HCT116 (cell line): ENCODE measurements around the gene CNPY1. TPM values are rescaled to one million over a fixed set of nuclear protein-coding genes. Genes with fewer than 3 reads are reported as not detected.

ENCODE experiments used
- ATAC-seq: fragments of 200-7000 bp; cut with Tn5 transposase; 2 replicates; pipeline ENCODE4 v1.9.1; 2020; ENCODE audit warnings: mild to moderate bottlenecking, moderate library complexity
- BruUV-seq: library from RNA; stranded (reverse); fragments of 400-500 nt; replicated peaks from 2 replicates; lab custom pipeline; 2021; lab: Mats Ljungman, UMichigan
- CTCF ChIA-PET: fragments of 300-600 bp; sonication (Branson Sonifier 250); formaldehyde crosslinking; loops from one replicate; lab custom pipeline; 2021; ENCODE audit warnings: antibody characterized with exemption; lab: Charles Lee
- POLR2A ChIA-PET: fragments of 300-600, 350-600 bp; sonication (Branson Sonifier 250); formaldehyde crosslinking; loops from one replicate; lab custom pipeline; 2021; ENCODE audit warnings: antibody characterized with exemption; lab: Charles Lee
- RAD21 ChIA-PET, 2 experiments: fragments of 300-600 bp; sonication (Branson Sonifier 250); formaldehyde crosslinking; loops; one replicate each; lab custom pipeline; 2023; ENCODE audit warnings: low total read pairs in 2 of 2; ENCODE audit not compliant: uncharacterized antibody in 2 of 2, unreplicated experiment in 2 of 2, low non-redundant PET in 1 of 2; lab: Charles Lee
- DNase-seq: peaks from one replicate; pipeline ENCODE4 v3.0.0-alpha.2; 2010; ENCODE audit warnings: low read depth, low spot score
- H2AFZ ChIP-seq: fragments of 200-600 bp; shearing (Covaris generic), sonication (generic); 2 replicates; pipeline ENCODE4 v1.6.1; 2017; ENCODE audit warnings: low read depth, mixed run types, mixed read lengths, antibody characterized with exemption, low read length; ENCODE audit not compliant: poor library complexity, severe bottlenecking
- H3K27ac ChIP-seq: 2 replicates; pipeline ENCODE4 v1.5.1; 2012; ENCODE audit warnings: low read depth, low read length
- H3K27me3 ChIP-seq: fragments of 200-600 bp; sonication (generic); 2 replicates; pipeline ENCODE4 v1.6.1; 2016; ENCODE audit warnings: mixed run types, low read length, mixed read lengths; ENCODE audit not compliant: insufficient read depth
- H3K36me3 ChIP-seq, 2 experiments: fragments of 200-500 bp in 1 of 2; fragments of 200-600 bp in 1 of 2; sonication (Bioruptor generic) in 1 of 2; sonication (generic) in 1 of 2; 2 replicates each; pipeline versions ENCODE4 v1.5.1 to v1.6.1; 2014 to 2016; ENCODE audit warnings: low read length in 2 of 2, inconsistent platforms in 1 of 2, mixed read lengths in 1 of 2, mixed run types in 1 of 2; ENCODE audit not compliant: insufficient read depth in 2 of 2, control insufficient read depth in 1 of 2
- H3K4me1 ChIP-seq, 2 experiments: fragments of 200-600 bp in 1 of 2; sonication (generic) in 1 of 2; 2 replicates each; pipeline versions ENCODE4 v1.5.1 to v1.6.1; 2012 to 2017; ENCODE audit warnings: low read length in 2 of 2, inconsistent platforms in 1 of 2, mild to moderate bottlenecking in 1 of 2, mixed read lengths in 1 of 2, mixed run types in 1 of 2, moderate library complexity in 1 of 2; ENCODE audit not compliant: insufficient read depth in 2 of 2, control insufficient read depth in 1 of 2
- H3K4me2 ChIP-seq: fragments of 200-600 bp; sonication (generic); 2 replicates; pipeline ENCODE4 v1.6.1; 2017; ENCODE audit warnings: mixed run types, low read length, mixed read lengths
- H3K4me3 ChIP-seq, 2 experiments: fragments of 200-600 bp in 1 of 2; sonication (generic) in 1 of 2; replicated peaks in 1 of 2; 2 replicates each; pipeline ENCODE4 v1.5.1; 2011 to 2016; ENCODE audit warnings: low read length in 2 of 2, control low read depth in 1 of 2, low read depth in 1 of 2, mild to moderate bottlenecking in 1 of 2, mixed read lengths in 1 of 2, mixed run types in 1 of 2
- H3K79me2 ChIP-seq: fragments of 200-600 bp; sonication (generic); 2 replicates; pipeline ENCODE4 v1.6.1; 2017; ENCODE audit warnings: mild to moderate bottlenecking, mixed run types, low read length, moderate library complexity, mixed read lengths; ENCODE audit not compliant: insufficient read depth
- H3K9ac ChIP-seq: fragments of 200-600 bp; sonication (generic); 2 replicates; pipeline ENCODE4 v1.6.1; 2016; ENCODE audit warnings: low read length, mixed read lengths
- H3K9me2 ChIP-seq: fragments of 200-600 bp; sonication (generic), shearing (Covaris generic); 2 replicates; pipeline ENCODE4 v1.6.1; 2017; ENCODE audit warnings: mixed run types, mild to moderate bottlenecking, moderate library complexity; ENCODE audit not compliant: insufficient read depth
- H3K9me3 ChIP-seq, 2 experiments: fragments of 200-500 bp in 1 of 2; fragments of 200-600 bp in 1 of 2; sonication (Bioruptor generic) in 1 of 2; sonication (generic) in 1 of 2; 2 replicates each; pipeline ENCODE4 v1.6.1; 2014 to 2017; ENCODE audit warnings: low read length in 2 of 2, mixed read lengths in 2 of 2, inconsistent platforms in 1 of 2, low read depth in 1 of 2, mild to moderate bottlenecking in 1 of 2, mixed run types in 1 of 2, moderate library complexity in 1 of 2; ENCODE audit not compliant: control insufficient read depth in 1 of 2, insufficient read depth in 1 of 2
- H4K20me1 ChIP-seq: fragments of 200-600 bp; sonication (generic), shearing (Covaris generic); 2 replicates; pipeline ENCODE4 v1.6.1; 2017; ENCODE audit warnings: mixed run types, mild to moderate bottlenecking, moderate library complexity; ENCODE audit not compliant: insufficient read depth
- CBX3 ChIP-seq: IDR thresholded peaks from 2 replicates; pipeline ENCODE4 v1.6.1; 2012; ENCODE audit warnings: low read depth
- EZH2 ChIP-seq: fragments of 200-600 bp; sonication (generic); IDR thresholded peaks from 2 replicates; pipeline ENCODE4 v1.6.1; 2017; ENCODE audit warnings: antibody characterized with exemption, mixed run types
- JUND ChIP-seq: IDR thresholded peaks from 2 replicates; pipeline ENCODE4 v1.6.1; 2012
- MAX ChIP-seq: IDR thresholded peaks from 2 replicates; pipeline ENCODE4 v1.6.1; 2012
- POLR2A ChIP-seq: IDR thresholded peaks from 2 replicates; pipeline ENCODE4 v1.7.0; 2011; ENCODE audit warnings: borderline replicate concordance; ENCODE audit not compliant: insufficient read depth, insufficient read length; ENCODE audit errors: extremely low read depth
- SIN3A ChIP-seq: IDR thresholded peaks from 2 replicates; pipeline ENCODE4 v1.6.1; 2012; ENCODE audit warnings: low read depth
- SP1 ChIP-seq: IDR thresholded peaks from 2 replicates; pipeline ENCODE4 v1.6.1; 2012; ENCODE audit warnings: low read depth
- TCF7L2 ChIP-seq: IDR thresholded peaks from 2 replicates; pipeline ENCODE4 v1.7.0; 2011; ENCODE audit warnings: borderline replicate concordance, inconsistent platforms; ENCODE audit not compliant: insufficient read depth, insufficient read length; ENCODE audit errors: extremely low read depth
- YY1 ChIP-seq: IDR thresholded peaks from 2 replicates; pipeline ENCODE4 v1.6.1; 2011; ENCODE audit warnings: low read length, low read depth, moderate library complexity, mild to moderate bottlenecking; ENCODE audit not compliant: insufficient replicate concordance; ENCODE audit errors: extremely low read depth
- ZBTB33 ChIP-seq: IDR thresholded peaks from 2 replicates; pipeline ENCODE4 v1.6.1; 2011; ENCODE audit warnings: mild to moderate bottlenecking, low read length, moderate library complexity; ENCODE audit not compliant: insufficient replicate concordance; ENCODE audit errors: extremely low read depth
- ZFX ChIP-seq: fragments of 450-650 bp; IDR thresholded peaks from 2 replicates; pipeline ENCODE4 v1.6.1; 2017
- ZNF274 ChIP-seq: fragments of 200-500 bp; sonication (Bioruptor generic); IDR thresholded peaks from 2 replicates; pipeline ENCODE4 v1.6.1; 2014; ENCODE audit warnings: mild to moderate bottlenecking, low read depth, low read length, inconsistent platforms
- intact Hi-C: fragments of 100-400 bp; cut with micrococcal nuclease; formaldehyde crosslinking; loops from 2 replicates; pipeline ENCODE4 v1.10.0; 2022
- total RNA-seq: library from RNA; stranded (reverse); gene quantifications from one replicate; pipeline ENCODE4 v1.2.1, GENCODE V29; 2021; ENCODE audit not compliant: unreplicated experiment

CNPY1 gene
- total RNA-seq, 1 experiment from 2014 or later, result not detected

- H4K20me1 ChIP-seq, result no peaks in the 10 kb centered on the region
- no peak overlapping the region for H3K4me2 ChIP-seq
- no peak for ATAC-seq
- BruUV-seq, result no TSS peak
- intact Hi-C loops, result no loop called here
- ChIA-PET RAD21 (no interaction called here), POLR2A (no interaction called here), CTCF (no interaction called here)
- no peak for DNase-seq
- TF ChIP-seq YY1, result no peak
- no peak for TF ChIP-seq POLR2A
- no peak for TF ChIP-seq EZH2
- TF ChIP-seq CBX3, result no peak
- TF ChIP-seq ZBTB33, result no peak
- no peak for TF ChIP-seq ZFX
- no peak for TF ChIP-seq SIN3A
- TF ChIP-seq TCF7L2, result no peak
- no peak for TF ChIP-seq MAX
- no peak for TF ChIP-seq SP1
- TF ChIP-seq ZNF274, result no peak
- TF ChIP-seq JUND, result no peak
- H3K27ac ChIP-seq, result no peak overlapping the region
- no peaks in the 10 kb centered on the region for H3K9me2 ChIP-seq
- H3K79me2 ChIP-seq, result no peaks in the 10 kb centered on the region
- H3K36me3 ChIP-seq, result no peaks in the 10 kb centered on the region
- H3K9ac ChIP-seq, result no peak overlapping the region
- H3K4me1 ChIP-seq, result no peaks in the 10 kb centered on the region
- peaks cover 8% of the 10 kb centered on the region; the same call in 1 of the 2 replicates for H3K27me3 ChIP-seq
- H2AFZ ChIP-seq, result no peak overlapping the region
- no peaks in the 10 kb centered on the region for H3K9me3 ChIP-seq
- no peak overlapping the region for H3K4me3 ChIP-seq
Measured at GRCh38 chr7:155470186-155470487, 76.2 kb downstream of the CNPY1 start.
